ENCODE data around the gene ISX. TPM values are rescaled to one million over a fixed set of nuclear protein-coding genes. Genes with fewer than 3 reads are reported as not detected.

Gene ISX
- total and polyA plus RNA-seq, 2 donors (not counting 1 experiment from before 2014, with no cell fraction given): not detected

DNA sequence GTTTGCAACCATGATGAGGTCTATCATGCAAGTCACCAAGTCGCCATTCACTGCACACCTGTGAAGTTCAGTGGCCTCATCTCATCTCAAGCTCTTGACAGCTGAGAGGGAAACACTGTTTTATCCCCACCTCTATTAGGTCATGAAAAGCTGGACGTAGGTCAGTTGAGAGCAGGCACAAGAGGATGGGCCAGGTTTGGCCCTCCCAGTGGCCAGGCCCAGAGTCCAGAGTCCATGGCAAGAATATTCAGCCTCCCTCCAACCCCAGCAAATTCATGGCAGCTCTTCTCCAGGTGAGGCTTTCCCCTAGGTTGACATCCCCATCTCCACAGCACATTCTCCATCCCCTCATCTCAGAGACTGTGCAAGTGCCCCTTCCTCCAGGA is 22.0 kb upstream of the ISX start:
- TF ChIP-seq, protein P1, sequence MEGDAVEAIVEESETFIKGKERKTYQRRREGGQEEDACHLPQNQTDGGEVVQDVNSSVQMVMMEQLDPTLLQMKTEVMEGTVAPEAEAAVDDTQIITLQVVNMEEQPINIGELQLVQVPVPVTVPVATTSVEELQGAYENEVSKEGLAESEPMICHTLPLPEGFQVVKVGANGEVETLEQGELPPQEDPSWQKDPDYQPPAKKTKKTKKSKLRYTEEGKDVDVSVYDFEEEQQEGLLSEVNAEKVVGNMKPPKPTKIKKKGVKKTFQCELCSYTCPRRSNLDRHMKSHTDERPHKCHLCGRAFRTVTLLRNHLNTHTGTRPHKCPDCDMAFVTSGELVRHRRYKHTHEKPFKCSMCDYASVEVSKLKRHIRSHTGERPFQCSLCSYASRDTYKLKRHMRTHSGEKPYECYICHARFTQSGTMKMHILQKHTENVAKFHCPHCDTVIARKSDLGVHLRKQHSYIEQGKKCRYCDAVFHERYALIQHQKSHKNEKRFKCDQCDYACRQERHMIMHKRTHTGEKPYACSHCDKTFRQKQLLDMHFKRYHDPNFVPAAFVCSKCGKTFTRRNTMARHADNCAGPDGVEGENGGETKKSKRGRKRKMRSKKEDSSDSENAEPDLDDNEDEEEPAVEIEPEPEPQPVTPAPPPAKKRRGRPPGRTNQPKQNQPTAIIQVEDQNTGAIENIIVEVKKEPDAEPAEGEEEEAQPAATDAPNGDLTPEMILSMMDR (conservative IDR thresholded peaks at IDR 0.05 in 1 of 2, IDR thresholded peaks at IDR 0.05 in 1 of 2; ENCODE audit: low read depth in 1 of 2, low read length in 2 of 2): no peak
- TF ChIP-seq EZH2 (IDR thresholded peaks at IDR 0.05; ENCODE audit: low read length, missing control alignments): no peak
- H3K4me2 ChIP-seq (ENCODE audit: extremely low read depth, insufficient read depth, low read length): no peak overlapping the region

GRCh38 chr22:35044607-35045390 is 21.2 kb upstream of the ISX start:
- H3K27ac ChIP-seq (ENCODE audit: insufficient read depth, low read length): no peak overlapping the region
- H3K79me2 ChIP-seq (ENCODE audit: control insufficient read depth, insufficient read depth, low read length): no peaks in the 10 kb centered on the region
- DNase-seq (ENCODE audit: low read depth in 2 of 2): no peak
- TF ChIP-seq, protein P1 (conservative IDR thresholded peaks at IDR 0.05 in 1 of 2, IDR thresholded peaks at IDR 0.05 in 1 of 2; ENCODE audit: low read depth in 1 of 2, low read length in 2 of 2): no peak
- no peak for TF ChIP-seq EZH2 (IDR thresholded peaks at IDR 0.05; ENCODE audit: low read length, missing control alignments)
- H3K4me3 ChIP-seq (replicated peaks in 1 of 4; ENCODE audit: control extremely low read depth in 1 of 4, insufficient read depth in 1 of 4, low read depth in 3 of 4, low read length in 4 of 4): no peak overlapping the region
- no peaks in the 10 kb centered on the region for H4K20me1 ChIP-seq (ENCODE audit: control insufficient read depth, extremely low read depth, insufficient read depth, low read length)
- H3K27me3 ChIP-seq (ENCODE audit: control insufficient read depth, insufficient read depth, low read length): no peaks in the 10 kb centered on the region
- no peak overlapping the region for H3K4me2 ChIP-seq (ENCODE audit: extremely low read depth, insufficient read depth, low read length)
- no peaks in the 10 kb centered on the region for H3K9me3 ChIP-seq (ENCODE audit: control insufficient read depth, insufficient read depth, low read depth, low read length)
- no peak overlapping the region for H3K9ac ChIP-seq (ENCODE audit: insufficient read depth, low read length)
- H2AFZ ChIP-seq (ENCODE audit: low read length): no peak overlapping the region
- no peaks in the 10 kb centered on the region for H3K4me1 ChIP-seq (ENCODE audit: control insufficient read depth, extremely low read depth, insufficient read depth, low read length)
- no peaks in the 10 kb centered on the region for H3K36me3 ChIP-seq (ENCODE audit: control insufficient read depth, insufficient read depth, low read length)

More for the DNA sequence above, 22.0 kb upstream of the ISX start:
- H3K36me3 ChIP-seq (ENCODE audit: control insufficient read depth, insufficient read depth, low read length): no peaks in the 10 kb centered on the region
- H3K9ac ChIP-seq (ENCODE audit: insufficient read depth, low read length): no peak overlapping the region
- no peak overlapping the region for H3K4me3 ChIP-seq (replicated peaks in 1 of 4; ENCODE audit: control extremely low read depth in 1 of 4, insufficient read depth in 1 of 4, low read depth in 3 of 4, low read length in 4 of 4)
- H3K27me3 ChIP-seq (ENCODE audit: control insufficient read depth, insufficient read depth, low read length): no peaks in the 10 kb centered on the region
- H3K79me2 ChIP-seq (ENCODE audit: control insufficient read depth, insufficient read depth, low read length): no peaks in the 10 kb centered on the region
- DNase-seq (ENCODE audit: low read depth in 2 of 2): no peak
- no peaks in the 10 kb centered on the region for H4K20me1 ChIP-seq (ENCODE audit: control insufficient read depth, extremely low read depth, insufficient read depth, low read length)
- no peaks in the 10 kb centered on the region for H3K9me3 ChIP-seq (ENCODE audit: control insufficient read depth, insufficient read depth, low read depth, low read length)
- no peak overlapping the region for H3K27ac ChIP-seq (ENCODE audit: insufficient read depth, low read length)
- no peak overlapping the region for H2AFZ ChIP-seq (ENCODE audit: low read length)
- no peaks in the 10 kb centered on the region for H3K4me1 ChIP-seq (ENCODE audit: control insufficient read depth, extremely low read depth, insufficient read depth, low read length)

DNA sequence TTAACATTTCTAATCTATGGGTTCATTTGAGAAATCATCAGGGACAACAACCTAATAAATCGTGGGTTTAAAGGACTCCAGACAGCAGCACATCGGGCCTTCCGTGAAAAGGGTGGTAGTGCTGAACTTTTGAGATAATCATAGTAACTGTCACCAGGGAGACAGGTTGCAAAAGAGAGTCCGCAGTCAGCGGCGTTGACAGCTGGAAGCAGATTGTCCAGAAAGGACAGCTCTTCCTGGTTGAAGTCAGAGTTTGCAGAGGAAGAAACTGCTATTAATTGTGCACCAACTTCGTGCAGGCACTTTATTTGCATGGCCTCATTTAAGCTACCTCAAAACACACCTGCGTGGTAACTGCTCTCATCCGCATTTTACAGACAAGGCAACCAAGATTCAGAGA is 20.5 kb upstream of the ISX start:
- TF ChIP-seq, protein P1 (conservative IDR thresholded peaks at IDR 0.05 in 1 of 2, IDR thresholded peaks at IDR 0.05 in 1 of 2; ENCODE audit: low read depth in 1 of 2, low read length in 2 of 2): no peak
- no peak for TF ChIP-seq EZH2 (IDR thresholded peaks at IDR 0.05; ENCODE audit: low read length, missing control alignments)
- DNase-seq (ENCODE audit: low read depth in 2 of 2): no peak

More for the DNA sequence above, 20.5 kb upstream of the ISX start:
- Histone ChIP-seq H3K79me2 (ENCODE audit: control insufficient read depth, insufficient read depth, low read length) (no peaks in the 10 kb centered on the region), H3K4me1 (ENCODE audit: control insufficient read depth, extremely low read depth, insufficient read depth, low read length) (no peaks in the 10 kb centered on the region), H4K20me1 (ENCODE audit: control insufficient read depth, extremely low read depth, insufficient read depth, low read length) (no peaks in the 10 kb centered on the region), H3K27ac (ENCODE audit: insufficient read depth, low read length) (no peak overlapping the region), H3K4me3 (replicated peaks in 1 of 4; ENCODE audit: control extremely low read depth in 1 of 4, insufficient read depth in 1 of 4, low read depth in 3 of 4, low read length in 4 of 4) (no peak overlapping the region), H3K36me3 (ENCODE audit: control insufficient read depth, insufficient read depth, low read length) (no peaks in the 10 kb centered on the region), H3K27me3 (ENCODE audit: control insufficient read depth, insufficient read depth, low read length) (no peaks in the 10 kb centered on the region), H3K4me2 (ENCODE audit: extremely low read depth, insufficient read depth, low read length) (no peak overlapping the region), H3K9ac (ENCODE audit: insufficient read depth, low read length) (no peak overlapping the region), H2AFZ (ENCODE audit: low read length) (no peak overlapping the region), H3K9me3 (ENCODE audit: control insufficient read depth, insufficient read depth, low read depth, low read length) (no peaks in the 10 kb centered on the region)

Data from fibroblast of lung (primary cell).